WI38 (cell line): ENCODE measurements around the gene FAM98B.
A peak's percentile ranks its signal among the peaks of the same experiment; 100 is the strongest.

ENCODE experiments used
- H3K4me3 ChIP-seq: 2 replicates; pipeline ENCODE4 v1.5.1; 2011; ENCODE audit warnings: low read depth, mild to moderate bottlenecking, control low read depth, low read length
- CTCF ChIP-seq: IDR thresholded peaks from 2 replicates; pipeline ENCODE4 v1.5.1; 2012; ENCODE audit warnings: low read depth, mild to moderate bottlenecking, control low read depth, low read length

FAM98B gene

GRCh38 chr15:38461066-38461833 lies 7.3 kb downstream of the FAM98B start:
- no peak for TF ChIP-seq CTCF

GRCh38 chr15:38463893-38464292 lies 10.0 kb downstream of the FAM98B start:
- H3K4me3 ChIP-seq: no peak overlapping the region

More at GRCh38 chr15:38461066-38461833, 7.3 kb downstream of the FAM98B start:
- no peak overlapping the region for H3K4me3 ChIP-seq

GRCh38 chr15:38464675-38465074 lies 10.7 kb downstream of the FAM98B start:
- no peak overlapping the region for H3K4me3 ChIP-seq
- TF ChIP-seq CTCF: no peak

More at GRCh38 chr15:38463893-38464292, 10.0 kb downstream of the FAM98B start:
- TF ChIP-seq CTCF: no peak

GRCh38 chr15:38470816-38471215 lies 16.9 kb downstream of the FAM98B start:
- H3K4me3 ChIP-seq: no peak overlapping the region
- no peak for TF ChIP-seq CTCF

GRCh38 chr15:38471974-38472373 lies 18.0 kb downstream of the FAM98B start:
- TF ChIP-seq CTCF: no peak
- H3K4me3 ChIP-seq: no peak overlapping the region

GRCh38 chr15:38474155-38474757 lies 20.3 kb downstream of the FAM98B start:
- H3K4me3 ChIP-seq: no peak overlapping the region
- TF ChIP-seq CTCF: peak; percentile 47

GRCh38 chr15:38475361-38475760 lies 21.4 kb downstream of the FAM98B start:
- no peak for TF ChIP-seq CTCF
- H3K4me3 ChIP-seq: no peak overlapping the region
